Activated CD8-positive, alpha-beta memory T cell treated with anti-CD3 and anti-CD28 coated beads, Interleukin-2, amount 50 U/mL, for 24 hours (primary cell): ENCODE measurements around the gene GOLGA8H.
"Not testable (repeated sequence)": the region's sequence is repeated elsewhere in the genome, so short reads cannot be mapped to it uniquely, and the experiment has no call there.

Experiments used
- DNase-seq: peaks from one replicate; pipeline ENCODE4 v3.0.0-alpha.2; 2020; ENCODE audit errors: extremely low read depth

Gene GOLGA8H

GRCh38 chr15:30603796-30604195, at the start of gene GOLGA8H:
GOLGA8H (plus strand) TSS chr15:30604028; CDS start chr15:30604126, 98 bp downstream.
- DNase-seq: not testable (repeated sequence)

GRCh38 chr15:30566949-30567348, 36.9 kb upstream of the GOLGA8H start:
- DNase-seq: not testable (repeated sequence)

- DNase-seq: not testable (repeated sequence)
Observed at GRCh38 chr15:30573012-30573491, 30.8 kb upstream of the GOLGA8H start.

- DNase-seq: not testable (repeated sequence)
Observed at GRCh38 chr15:30579394-30579970, 24.3 kb upstream of the GOLGA8H start.

GRCh38 chr15:30580716-30581115, 23.1 kb upstream of the GOLGA8H start:
- not testable (repeated sequence) for DNase-seq

- not testable (repeated sequence) for DNase-seq
Observed at GRCh38 chr15:30598953-30599352, 4.9 kb upstream of the GOLGA8H start.

GRCh38 chr15:30612271-30612670, 8.4 kb downstream of the GOLGA8H start:
- DNase-seq: not testable (repeated sequence)

- DNase-seq: not testable (repeated sequence)
Observed at GRCh38 chr15:30621342-30621741, 17.5 kb downstream of the GOLGA8H start.

GRCh38 chr15:30625436-30626193, 21.8 kb downstream of the GOLGA8H start, which contains the start of gene ARHGAP11B:
ARHGAP11B (plus strand) TSS chr15:30626128.
- peak; percentile 91 for DNase-seq

- DNase-seq: not testable (repeated sequence)
Observed at GRCh38 chr15:30626194-30626565, 22.4 kb downstream of the GOLGA8H start.

- DNase-seq: not testable (repeated sequence)
Observed at GRCh38 chr15:30626632-30627031, 22.8 kb downstream of the GOLGA8H start.

- DNase-seq: no peak
Observed at GRCh38 chr15:30650012-30650929, 46.4 kb downstream of the GOLGA8H start.

GRCh38 chr15:30661154-30661553, 57.3 kb downstream of the GOLGA8H start:
- not testable (repeated sequence) for DNase-seq
